ENCODE data around the gene ATG101.

Gene ATG101, protein sequence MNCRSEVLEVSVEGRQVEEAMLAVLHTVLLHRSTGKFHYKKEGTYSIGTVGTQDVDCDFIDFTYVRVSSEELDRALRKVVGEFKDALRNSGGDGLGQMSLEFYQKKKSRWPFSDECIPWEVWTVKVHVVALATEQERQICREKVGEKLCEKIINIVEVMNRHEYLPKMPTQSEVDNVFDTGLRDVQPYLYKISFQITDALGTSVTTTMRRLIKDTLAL

DNA sequence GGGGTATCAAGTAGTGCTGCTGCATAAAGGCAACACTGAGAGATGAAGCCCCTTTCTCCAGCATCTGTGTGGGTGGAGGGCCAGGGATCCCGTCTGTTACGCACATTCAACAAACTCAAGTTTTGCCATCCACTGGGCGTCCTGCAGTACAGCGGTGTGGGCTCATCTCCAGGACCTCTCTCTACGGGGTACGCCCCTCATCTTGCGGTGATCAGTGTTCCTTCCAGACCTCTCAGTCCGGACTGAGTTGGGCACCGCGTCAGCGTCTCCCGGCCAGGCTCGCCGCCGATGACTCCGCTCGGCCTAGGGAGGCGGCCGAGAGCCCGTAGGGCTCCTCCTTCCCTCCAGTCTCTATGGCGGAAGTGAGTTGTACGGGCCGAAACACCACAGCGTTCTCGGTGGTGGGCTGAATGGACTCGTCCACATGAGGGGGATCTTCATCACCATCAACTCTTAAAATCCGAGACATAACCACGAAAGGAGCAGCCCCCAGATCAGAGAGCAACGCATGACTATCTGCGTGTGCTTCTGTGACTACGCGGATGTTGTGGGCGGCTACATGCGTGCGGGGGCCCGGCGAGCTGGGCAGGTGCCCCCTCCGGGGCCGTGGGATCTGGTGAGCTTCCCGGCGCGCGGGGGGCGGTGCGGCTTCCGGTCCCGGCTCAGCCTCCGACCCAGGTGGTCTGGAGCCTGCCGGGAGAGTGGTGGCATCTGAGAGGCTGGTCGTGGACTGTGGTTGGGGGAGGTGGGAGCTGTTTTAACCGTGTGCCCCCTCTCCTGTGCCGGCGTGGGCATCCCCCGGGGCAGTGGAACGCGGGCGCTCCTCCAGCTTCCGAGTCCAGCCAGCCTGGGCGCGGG lies at the start of gene ATG101:
ATG101 (plus strand) TSS at position 652 of the 858 bp plus-strand sequence. CDS start 3,673 bp downstream, outside the sequence.
- DNase-seq (ENCODE audit: low spot score), result peak; percentile 91

DNA sequence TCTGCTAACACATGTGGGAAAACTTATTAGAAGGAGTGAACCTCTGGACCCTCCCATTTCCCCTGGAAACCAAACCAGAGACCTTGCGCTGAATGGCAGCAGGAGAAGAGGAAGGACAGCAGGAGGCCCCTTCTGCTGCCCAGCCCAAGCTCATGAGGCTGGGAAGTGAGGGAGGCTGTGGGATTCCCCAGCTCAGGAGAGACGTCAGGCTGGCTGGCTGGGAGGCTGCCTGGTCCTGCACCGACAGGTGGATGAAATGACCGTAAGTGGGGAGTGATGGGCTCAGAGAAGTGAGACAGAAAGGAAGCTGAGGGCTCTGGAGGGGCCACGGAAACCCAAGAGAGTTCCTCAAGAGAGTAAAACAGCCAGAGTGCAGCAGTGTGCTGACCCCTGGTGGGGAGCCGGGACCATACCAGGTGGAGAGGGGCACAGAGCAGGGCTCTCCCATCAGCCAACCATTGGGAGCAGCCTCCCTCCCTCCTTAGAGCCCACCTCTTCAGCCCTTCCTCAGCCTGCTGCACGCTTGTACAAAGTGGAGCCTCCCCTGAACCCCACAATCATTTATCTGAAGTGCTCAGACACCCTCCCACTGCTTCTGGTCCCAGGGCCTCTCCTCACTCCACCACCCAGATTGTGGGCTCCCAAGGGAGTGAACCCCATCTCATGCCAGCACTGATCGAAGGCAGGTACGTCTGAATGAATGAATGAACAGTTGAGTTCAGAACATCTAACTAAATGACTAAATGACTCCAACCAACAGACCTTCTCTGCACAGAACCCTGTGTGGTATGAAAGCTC lies 49.0 kb upstream of the ATG101 start:
- DNase-seq (ENCODE audit: low spot score), result peak; percentile 66

DNA sequence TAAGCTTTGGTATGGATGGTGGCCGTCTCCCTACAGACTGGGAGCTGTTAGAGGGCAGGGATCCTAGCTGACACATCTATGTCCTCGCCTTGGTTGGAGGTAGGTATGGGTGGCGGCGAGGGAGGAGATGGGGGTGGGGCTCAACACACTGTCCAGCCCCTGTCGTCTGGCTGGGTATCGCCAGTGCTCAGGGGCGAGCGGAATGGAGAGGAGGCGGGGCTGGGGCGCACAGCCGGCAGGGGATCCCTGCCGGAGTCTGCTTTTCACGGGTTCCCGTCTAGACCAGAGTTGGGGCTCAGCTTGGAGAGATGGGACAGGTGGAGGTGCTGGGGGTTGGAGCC lies 47.0 kb upstream of the ATG101 start:
- no peak for DNase-seq (ENCODE audit: low spot score)

DNA sequence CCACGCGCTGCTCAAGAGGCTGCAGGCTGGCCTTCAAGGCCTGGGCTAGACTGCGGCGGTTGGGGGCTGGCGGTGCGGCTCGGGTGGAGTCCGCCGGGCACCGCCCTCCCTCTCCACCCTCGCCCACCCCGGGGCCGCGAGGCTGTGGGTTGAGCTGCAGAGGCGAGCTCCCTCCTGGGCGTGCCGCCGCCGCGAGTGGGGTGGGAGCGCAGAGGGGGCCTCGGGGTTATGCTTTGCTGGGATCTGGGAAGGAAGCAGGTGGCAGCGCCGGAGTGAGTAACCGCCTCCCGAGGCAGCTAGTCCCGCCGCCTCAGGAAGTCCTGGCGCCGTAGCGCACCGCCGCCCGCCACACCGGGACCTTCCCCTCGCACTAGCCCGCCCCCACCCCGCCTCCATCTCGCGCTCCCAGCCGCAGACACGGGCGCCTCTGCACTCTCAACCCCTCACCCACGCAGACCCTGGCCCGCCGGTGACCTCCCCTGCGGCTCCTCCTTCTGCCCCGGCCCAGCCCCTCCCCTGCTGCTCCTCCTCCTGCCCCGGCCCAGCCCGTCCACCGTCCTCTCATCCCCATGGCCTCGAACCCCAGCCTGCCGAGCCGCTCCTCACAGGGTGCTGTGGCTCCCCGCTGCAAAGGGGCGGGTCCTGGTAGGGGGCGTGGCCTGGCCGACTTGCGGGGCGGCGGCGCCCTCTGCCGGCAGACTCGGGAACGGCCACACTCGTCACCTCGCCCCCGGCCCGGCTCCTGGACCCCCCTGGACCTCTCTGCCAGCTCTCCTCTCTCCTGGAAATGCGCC lies 46.4 kb upstream of the ATG101 start:
- peak; percentile 88 for DNase-seq (ENCODE audit: low spot score)

DNA sequence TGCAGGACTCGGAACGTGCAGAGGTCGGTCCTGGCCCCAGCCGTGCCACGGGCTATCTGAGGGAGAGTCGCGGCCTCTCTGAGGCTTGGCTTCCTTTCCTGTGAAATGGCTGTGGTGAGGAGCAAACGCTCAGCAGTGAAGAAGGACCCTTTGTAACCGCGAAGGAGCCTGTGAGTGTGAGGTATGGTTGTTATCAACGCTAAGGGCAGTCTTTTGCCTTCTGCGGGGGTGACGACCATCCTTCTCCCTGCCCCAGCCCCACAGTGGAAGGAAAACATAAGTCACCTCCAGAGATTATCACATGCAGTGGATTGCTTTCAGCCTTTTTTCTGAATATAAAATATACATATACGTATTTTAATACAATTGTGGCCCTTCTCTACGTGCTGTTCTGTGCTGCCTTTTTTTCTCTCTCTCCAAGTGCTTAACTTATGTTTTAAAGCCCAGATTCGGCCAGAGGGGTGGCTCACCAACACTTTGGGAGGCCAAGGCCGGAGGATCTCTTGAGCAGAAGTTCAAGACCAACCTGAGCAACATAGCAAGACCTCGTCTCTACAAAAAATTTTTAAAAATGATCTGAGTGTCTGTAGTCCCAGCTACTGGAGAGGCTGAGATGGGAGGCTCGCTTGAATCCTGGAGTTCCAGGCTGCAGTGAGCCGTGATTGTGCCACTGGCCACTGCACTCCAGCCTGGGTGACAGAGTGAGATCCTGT lies 45.6 kb upstream of the ATG101 start:
- no peak for DNase-seq (ENCODE audit: low spot score)

DNA sequence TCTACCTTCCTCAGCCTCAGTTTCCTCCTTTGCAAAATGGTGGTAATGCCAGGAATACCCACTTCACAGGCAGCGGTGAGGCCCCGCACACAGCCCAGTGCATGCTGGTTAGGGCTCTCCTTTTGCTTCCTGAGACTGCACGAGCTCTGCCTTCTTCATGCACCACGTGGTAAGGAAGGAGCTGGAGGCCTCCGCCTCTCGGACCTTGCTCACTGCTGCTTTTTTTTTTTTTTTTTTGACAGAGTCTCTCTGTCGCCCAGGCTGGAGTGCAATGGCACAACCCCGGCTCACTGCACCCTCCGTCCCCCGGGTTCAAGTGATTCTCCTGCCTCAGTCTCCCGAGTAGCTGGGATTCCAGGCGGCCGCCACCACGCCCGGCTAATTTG lies 44.9 kb upstream of the ATG101 start:
- peak; percentile 34 for DNase-seq (ENCODE audit: low spot score)

DNA sequence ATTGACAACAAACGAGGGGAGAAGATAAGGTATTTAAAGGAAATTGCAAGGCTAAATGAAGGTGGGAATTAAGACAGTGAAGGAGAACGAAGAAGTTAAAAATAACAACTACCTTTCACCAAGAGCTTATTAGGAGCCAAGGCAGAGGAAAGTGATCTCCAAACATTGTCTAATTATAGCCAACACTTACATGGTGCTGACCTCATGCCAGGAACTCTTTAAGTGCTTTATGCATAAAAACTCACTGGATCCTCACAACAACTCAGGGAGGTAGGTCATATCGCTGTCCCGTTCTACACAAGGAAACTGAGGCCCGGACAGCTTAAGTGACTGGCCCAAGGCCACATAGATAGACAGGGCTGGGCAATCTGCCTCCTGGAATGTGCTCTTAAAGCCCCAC lies 43.5 kb upstream of the ATG101 start:
- DNase-seq (ENCODE audit: low spot score), result no peak

DNA sequence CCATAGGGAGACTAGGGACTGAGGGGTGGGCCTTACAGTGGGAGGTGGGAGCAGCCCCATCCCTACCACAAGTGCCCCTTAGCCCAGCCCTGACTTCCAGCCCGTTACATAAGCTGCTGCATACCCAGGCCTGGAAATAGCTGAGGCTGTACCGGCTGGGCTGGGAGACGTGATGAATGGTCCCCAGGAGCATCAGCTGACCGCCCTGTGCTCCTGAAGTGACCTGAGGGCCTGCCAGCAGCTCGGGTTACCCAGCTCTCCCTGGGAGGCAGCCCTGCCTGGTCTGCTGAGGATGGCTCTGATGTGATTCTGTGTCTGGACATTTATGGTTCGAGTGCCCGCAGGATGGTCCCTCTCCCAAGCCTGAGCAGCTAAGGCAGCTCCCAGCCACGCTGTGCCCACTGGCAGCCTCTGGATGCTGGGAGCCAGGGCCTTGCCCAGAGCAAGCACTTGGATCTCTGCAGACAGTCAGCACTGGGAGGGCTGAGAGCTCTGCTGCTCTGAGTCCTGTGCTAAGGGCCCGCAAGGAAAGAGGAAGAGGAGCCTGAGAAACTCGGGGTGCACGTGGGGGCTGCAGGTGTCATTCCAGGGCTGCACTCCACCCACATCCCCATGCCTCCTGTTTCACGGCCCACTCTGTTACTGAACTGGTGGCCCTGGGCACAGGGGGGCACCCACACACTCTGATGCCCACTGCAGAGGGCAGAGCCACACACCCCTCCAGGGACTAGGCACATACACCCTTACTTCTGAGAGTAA lies 42.5 kb upstream of the ATG101 start:
- DNase-seq (ENCODE audit: low spot score), result no peak

DNA sequence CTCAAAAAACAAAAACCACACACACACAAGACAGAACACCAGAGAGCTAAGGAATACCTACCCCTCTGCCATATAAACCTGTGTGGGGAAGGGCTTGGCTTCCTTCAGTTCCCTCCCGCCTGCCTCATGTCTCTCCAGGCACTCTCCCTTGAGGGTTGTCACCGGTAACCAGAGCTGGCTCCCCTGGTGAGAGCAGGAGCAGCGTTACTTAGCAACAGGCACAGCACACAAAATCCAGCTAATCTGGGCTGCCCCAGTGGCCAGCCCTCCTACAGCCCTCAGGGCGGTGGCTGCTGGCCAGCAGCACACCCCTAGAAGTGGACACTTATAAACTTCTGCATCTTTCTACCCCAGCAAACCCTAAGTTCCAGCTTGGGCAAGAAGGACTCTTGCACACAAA lies 40.1 kb upstream of the ATG101 start:
- DNase-seq (ENCODE audit: low spot score), result no peak

DNA sequence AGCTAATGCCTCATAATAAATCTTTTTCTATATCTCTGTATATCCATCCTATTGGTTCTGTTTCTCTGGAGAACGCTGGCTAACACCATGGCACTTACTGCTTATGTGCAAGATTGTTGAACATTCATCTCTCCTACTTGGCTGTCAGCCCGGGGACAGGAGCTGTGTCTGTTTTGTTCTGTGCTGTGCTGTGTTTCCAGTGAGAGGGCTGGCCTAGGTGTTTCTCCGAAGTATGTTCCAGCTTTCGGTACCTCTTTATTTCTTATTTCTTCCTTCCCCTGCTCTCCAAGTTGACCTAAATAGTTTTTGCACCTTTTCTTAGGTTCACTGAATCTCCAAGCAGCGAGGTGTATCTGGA lies 37.4 kb upstream of the ATG101 start:
- DNase-seq (ENCODE audit: low spot score), result no peak

DNA sequence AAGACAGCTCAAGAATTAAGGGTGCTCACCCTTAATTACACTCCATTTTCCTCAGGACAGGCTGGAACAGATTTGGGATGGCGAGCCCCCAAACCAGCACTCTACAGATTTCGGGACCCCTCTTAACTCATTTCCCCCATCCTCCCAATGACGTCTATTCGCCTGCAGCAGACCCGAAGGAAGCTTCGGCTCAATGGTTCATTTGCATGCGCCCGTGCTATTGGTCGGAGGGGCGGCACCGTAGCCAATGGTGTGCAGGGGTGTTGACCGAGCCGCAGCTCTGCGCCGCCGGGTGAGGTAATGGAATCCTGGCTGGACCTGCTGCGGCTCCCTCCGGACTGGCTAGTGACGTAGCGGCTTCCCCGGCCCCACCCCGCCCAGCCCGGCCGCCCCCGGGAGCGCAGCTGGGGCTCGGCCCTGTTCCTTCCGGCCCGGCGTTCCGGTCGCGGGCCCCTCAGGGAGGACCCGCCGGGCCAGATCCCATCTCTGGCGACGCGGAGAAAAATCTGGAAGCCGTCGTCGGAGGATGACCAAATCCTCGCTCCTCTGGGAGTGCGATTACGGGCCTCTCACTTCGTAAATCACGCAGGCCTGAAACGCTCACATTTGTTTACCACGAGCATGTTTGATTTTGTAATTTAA lies 36.9 kb upstream of the ATG101 start:
- peak; percentile 83 for DNase-seq (ENCODE audit: low spot score)

DNA sequence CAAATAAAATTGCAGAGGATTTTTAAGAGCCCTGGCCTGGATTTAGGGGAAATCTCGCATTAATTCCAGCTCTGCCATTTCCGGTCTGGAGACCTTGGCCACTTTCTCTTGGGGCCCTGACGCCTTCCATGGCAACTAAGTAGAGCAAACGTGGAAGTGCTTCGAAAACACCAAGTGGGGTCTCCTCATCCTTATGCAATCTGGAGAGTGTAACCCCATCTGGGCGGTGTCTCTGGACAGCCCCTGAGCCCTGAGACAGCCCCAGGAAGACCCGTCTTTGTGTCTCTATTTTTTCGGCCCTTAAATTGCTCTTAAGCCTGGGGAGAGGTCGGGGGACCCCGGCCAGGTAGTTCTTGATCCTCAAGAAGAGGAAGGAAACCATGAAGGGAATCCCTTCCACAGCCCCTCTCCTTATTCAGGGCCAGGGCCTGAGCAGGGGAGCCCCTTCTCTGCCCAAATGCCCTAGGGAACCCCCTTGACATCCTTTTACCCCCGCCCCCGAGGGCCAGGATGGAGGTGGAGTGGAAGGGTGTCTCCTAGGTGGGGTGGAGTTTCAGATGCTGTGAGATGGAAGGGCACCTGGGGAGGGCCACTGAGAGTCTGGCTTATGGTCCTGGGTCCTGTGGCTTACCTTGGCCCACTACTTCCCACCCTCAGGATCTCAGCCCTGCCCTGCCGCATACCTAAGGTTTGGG lies 36.2 kb upstream of the ATG101 start:
- no peak for DNase-seq (ENCODE audit: low spot score)

DNA sequence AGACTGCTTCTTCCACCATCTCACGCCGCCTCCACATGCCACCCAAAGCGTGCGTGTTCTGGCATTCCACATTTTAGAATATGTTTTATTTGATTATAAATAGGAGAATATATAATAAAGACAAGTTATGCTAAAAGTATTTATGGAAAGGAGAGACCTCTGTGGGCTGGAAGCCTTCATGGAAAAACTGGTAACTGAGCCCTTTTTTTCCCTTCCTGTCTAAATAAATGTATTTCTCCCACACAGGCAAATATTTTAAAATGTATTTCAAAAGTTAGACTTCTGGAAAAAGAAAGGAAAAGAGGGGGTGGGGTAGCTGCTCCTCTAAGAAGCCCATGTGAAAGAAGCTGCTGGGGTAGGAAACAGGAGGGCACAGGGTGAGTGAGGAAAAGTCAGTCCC lies 34.6 kb upstream of the ATG101 start:
- no peak for DNase-seq (ENCODE audit: low spot score)

DNA sequence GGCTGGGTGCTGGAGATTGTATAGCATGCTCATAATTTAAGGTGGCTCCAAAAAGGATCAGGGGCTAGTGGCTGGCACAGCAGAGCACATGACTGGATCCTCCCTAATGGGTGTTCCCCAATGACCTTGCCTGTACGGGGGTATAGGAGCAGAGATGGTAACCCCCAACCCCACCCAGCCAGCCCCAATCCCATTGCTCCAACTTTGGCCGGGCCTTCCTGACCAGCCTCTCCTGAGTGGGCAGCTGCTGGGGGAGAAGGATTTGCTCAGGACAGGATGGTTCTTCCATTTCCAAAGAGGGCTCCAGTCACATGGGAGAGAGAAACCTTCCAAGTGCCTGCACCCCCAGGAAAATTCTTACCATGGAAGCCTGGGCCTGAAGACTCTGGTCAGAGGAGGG lies 33.9 kb upstream of the ATG101 start:
- no peak for DNase-seq (ENCODE audit: low spot score)

DNA sequence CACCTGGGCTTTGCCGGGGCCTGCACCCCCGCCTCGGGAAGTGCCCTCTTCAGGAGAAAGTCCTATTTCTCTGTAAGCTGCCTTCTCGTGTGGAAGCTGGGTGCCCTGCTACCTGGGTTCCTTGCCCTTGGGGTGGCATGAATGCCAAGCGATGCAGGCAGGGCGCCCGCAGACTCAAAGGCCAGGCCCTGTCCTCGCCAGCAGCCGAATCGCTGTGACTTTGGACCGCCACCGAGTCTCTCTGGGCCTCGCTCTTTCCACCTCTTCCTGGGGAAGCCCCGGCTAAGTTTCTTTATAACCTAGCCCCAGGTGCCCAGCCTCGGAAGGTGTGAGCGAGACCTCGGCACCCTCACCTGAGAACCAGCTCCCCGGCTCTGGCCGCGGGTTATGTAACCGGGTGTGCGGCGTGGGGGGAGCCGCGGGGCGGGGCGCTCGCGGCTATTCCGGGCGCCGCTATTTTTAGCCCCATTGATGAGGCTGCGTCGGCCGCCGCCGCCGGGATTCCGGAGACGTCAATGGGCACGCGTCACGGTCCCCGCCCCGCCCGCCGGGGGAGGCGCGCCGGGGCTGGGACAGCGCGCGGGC lies 33.1 kb upstream of the ATG101 start:
- DNase-seq (ENCODE audit: low spot score), result peak; percentile 73

DNA sequence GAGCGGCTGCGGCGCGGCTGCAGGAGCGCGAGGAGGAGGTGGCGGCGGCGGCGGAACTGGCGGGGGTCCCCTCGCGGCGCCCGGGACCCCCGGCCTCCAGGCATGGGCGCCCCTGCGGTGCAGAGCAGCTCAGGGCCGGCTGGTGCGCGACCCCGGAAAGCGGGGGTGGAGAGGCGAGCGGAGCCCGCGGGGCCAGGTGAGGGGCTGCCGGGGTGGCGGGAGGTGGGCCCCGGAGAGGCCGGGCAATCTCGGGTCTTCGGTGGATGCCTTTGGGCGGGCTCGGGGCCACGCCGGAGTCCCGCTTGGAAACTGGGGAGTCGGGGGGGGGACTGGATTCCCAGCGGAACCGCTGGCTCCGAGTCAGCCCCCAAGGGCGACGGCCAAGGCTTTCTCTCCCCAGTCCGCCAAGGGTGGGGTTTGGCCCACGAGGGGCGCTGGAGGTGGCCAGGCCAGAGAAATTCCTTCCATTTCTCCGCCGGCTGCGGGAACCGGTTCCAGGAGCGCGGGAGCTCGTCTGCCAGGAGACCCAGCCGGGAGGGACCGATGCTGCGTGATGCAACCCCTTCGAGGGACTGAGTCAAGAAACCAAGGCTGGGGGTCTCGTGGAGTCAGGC lies 32.4 kb upstream of the ATG101 start:
- DNase-seq (ENCODE audit: low spot score), result no peak

DNA sequence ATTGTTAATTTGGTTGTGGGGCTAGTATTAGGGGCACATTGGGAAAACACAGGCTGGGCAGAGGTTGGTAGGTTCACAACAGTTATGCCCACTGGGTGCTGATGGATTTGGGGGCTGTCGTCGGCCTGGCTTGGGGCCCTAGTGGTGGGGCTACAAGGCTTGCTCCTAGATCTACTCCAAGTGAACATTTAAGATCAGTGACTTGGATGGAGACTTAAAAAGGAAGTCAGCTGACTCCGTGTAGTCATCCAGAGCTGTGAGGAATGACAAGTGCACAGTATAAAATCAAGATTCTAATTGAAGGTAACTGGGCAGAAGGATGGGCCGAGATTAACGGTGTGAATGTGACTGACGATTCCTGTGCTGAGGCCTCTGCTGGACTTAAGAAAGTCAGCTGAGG lies 31.3 kb upstream of the ATG101 start:
- no peak for DNase-seq (ENCODE audit: low spot score)

DNA sequence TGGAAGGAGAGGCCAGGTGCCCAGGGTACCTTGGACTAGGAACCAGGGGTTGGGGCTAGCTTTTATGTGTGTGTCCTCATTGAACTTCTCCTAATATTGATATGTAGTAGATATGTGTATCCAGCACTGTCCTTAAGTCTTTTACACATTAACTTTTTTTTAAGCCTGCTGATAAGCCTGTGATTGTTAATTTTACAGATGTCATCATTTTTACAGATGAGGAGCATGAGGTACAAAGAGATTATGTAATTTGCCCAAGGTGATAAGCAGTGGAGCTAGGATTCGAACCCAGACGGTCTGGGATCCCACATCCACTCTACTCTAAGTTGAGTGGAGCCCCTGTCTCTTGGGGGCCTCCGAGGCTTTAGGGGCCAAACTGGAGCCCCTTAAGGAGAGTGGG lies 28.7 kb upstream of the ATG101 start:
- no peak for DNase-seq (ENCODE audit: low spot score)

DNA sequence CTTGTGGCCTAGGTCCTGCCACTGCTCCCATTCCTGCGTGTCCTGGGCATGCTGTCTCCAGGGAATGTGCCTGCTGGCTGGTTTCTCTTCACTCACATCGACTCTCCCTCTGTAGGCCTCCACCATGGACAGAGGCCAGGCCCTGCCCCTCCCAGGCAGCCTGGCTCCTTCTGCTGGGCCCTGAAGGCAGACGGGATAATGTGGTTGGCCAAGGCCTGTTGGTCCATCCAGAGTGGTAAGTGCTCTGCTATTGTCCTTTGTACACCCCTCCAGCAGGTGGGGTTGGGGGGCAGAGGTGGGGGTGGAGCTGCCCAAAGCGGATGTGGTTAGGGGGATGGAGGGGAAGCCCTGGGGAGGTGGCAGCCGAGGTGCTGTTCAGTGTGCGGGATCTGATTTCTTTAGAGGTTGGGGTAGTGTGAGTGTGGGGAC lies 28.1 kb upstream of the ATG101 start:
- peak; percentile 62 for DNase-seq (ENCODE audit: low spot score)

All from CD4-positive, alpha-beta T cell treated with Interleukin-15 for 4 hours (primary cell).